GM21528 (cell line): ENCODE data around the gene GRAMD2B.
A peak's percentile ranks its signal among the peaks of the same experiment; 100 is the strongest.
"Not testable (repeated sequence)": the region's sequence is repeated elsewhere in the genome, so short reads cannot be mapped to it uniquely, and the experiment has no call there.

ENCODE experiments used
- ATAC-seq: cut with Tn5 transposase; IDR thresholded peaks from one replicate; pipeline ENCODE4 v1.9.1; 2021; ENCODE audit warnings: mild to moderate bottlenecking, moderate library complexity; ENCODE audit not compliant: unreplicated experiment, low FRiP score

The GRAMD2B gene

DNA sequence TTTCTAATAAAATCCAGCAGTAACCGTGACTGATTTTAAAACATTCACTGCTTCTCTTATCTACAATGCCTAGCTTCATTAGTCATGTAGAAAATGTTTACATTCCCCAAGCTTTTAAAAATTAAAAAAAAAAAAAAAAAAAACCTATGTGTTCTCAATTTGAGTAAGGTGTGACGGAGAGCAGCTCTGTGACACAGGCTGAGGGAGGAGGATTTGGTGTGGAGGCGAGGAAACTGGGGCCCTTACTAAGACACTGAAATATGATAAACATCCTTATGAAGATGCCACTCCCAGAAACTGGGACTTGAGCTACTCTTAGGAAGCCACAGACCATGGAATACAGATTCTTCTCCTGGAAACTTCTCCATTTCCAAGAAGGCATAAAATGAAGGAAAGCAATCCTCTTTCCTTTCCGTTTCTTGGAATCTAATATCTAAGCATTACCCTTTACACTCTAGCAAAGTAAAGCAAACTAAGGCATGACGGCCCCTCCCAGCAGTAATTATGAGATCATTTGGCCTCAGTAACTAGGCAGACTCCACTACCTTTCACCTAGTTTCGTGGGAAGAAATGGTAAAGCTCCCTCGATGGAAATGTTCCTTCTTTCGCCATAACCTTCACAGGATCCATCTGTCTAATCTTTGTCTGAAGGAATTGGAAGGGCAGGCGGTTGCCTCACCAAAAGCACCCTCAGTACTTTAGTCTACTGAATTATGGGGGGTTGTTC lies 23.5 kb downstream of the GRAMD2B start:
- no peak for ATAC-seq

DNA sequence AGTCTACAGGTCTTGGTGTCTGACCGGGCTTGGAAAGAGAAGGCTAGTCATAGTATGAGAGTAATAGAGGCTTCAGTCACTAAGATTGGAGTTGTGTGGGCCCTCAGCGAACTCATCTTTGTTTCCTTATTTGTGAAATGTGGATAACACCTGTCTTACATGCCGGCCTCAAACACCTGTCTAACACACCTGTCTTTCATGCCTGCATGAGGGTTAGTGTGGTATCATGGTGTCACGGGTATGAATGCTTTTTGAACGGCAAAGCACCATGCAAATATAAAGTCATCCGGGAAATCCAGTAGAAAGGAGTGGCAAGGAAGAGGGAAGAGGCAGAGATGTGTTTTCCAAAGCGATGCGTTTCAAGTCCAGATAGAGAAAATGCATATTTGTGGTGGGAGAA lies 25.5 kb downstream of the GRAMD2B start:
- no peak for ATAC-seq

DNA sequence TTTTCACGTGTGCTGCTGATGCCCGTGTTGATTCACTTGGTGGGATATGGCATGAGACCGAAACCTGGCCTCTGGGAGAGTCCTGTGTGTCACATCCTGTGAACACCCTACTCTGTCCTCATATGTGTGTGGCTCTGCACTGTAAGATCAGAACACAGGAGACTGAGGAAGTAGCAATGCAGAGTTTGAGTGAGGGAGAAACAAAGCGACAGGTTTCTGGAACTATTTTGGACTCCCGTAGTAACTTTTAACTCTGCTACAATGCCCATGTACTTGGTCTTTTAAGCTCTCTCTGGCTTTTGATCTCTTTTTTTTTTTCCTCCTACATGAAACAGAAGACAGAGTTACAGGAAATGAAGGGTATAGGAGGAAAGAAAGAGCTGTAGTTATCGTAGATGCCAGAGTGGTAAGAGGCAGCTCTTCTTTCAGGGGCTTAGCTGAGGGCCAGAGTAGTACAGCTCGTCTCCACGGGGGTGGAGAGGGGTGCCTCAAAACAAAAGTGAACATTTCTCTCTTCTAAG lies 26.6 kb downstream of the GRAMD2B start:
- ATAC-seq: peak; percentile 83

DNA sequence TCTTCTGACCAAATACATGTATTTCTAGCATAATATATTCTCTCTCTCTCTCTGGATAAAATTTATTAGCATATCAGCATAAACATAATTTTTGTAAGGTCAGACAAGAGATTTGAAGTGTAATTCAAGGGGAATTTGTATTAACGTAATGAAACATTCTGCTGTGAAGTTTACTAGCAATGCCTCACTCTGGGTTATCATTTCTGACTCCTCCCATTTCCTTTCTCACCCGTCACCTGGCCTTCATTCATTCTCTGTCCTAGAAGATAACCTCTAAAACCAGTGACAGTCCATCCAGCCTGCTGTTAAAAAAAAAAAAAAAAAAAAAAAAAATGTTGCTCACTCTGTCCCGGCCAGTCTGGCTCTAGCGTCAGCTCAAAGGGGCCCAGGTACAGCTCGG lies 27.1 kb downstream of the GRAMD2B start:
- peak; percentile 70 for ATAC-seq

DNA sequence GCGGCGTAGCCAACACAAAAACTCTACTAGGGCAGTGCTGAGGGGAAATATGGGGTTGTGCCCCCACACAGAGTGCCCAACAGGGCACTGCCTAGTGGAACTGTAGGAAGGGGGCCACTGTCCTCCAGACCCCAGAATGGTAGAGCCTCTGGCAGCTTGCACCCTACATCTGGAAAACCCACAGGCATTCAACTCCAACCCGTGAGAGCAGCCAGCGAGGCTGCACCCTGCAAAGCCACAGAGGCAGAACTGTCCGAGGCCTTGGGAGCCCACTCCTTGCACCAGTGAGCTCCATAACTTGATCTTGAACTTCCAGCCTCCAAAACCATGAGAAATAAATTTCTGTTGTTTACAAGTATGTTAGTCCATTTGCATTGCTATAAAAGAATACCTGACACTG lies 27.7 kb downstream of the GRAMD2B start:
- no peak for ATAC-seq

DNA sequence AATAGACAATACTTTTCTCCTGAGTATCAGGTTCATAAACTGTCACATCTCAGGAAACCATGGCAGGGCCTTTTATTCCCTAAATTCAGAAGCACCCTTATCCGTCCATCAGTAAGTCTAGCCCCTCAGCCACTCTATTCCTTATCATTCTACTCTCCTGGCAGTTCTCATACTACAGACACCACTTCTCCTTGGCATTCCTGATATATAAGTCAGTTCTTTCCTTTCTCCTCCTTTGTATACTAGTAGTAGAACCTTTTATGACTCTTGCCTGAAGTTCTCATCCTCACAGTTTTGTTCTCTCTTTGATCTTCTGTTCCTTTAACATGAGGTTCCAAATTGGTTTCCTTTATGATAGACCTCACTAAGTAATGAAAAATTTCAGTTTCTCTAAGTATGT lies 29.3 kb downstream of the GRAMD2B start:
- ATAC-seq: no peak

DNA sequence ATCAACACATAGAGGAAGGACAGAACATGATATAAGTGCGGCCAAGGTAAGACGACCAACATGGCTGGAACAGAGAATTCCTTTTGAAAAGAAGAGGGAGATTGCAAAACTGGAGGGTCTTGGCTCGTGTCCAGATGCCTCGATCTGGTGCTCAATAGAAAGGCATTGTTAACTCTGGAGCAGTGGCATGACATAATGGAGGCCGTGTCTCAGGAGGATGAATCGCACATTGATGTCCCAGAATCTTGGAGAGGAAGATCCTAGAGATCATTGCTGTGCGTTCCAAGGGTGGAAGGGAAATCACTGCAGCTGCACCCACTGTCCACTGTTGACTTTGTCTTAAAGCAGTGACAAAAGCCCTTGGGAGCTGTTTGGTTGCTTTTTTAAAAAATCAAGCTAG lies 30.9 kb downstream of the GRAMD2B start:
- ATAC-seq: no peak

DNA sequence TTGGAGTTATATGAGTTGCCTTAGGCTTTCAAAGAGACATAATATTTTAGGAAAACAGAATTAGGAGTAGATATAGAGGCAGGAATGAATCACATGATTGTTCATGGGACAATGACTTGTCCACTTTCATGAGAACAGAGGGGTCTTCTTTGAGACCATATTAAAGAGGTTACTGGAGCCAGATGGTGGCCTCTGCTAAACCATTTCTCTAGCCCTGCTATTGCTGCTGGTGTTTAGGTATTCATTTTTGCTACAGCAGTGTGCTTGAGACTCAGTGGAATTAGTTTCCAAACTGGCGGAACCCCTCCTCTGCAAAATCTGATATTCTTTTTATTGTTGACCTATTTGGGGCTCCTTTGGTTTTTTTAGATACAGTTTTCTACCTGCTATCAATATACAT lies 31.3 kb downstream of the GRAMD2B start:
- ATAC-seq: no peak

DNA sequence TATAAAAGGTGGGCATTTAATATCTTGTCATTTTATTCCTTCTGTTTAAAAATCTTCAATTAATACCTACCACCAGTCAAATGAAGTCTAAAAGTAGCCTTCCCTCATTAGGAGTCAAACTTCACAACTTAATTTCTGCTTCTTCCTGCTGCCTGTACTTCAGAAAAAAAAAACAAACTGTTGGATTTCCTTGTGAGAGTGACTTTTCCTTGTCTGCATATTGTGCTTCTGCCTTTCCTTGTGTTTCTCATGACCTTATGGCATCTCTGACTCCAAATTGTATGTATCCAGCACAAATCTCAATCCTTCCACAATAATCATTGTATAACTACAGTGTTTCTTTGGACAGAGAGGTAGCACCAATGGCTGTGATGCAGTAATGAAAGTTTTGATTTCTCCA lies 32.1 kb downstream of the GRAMD2B start:
- no peak for ATAC-seq

DNA sequence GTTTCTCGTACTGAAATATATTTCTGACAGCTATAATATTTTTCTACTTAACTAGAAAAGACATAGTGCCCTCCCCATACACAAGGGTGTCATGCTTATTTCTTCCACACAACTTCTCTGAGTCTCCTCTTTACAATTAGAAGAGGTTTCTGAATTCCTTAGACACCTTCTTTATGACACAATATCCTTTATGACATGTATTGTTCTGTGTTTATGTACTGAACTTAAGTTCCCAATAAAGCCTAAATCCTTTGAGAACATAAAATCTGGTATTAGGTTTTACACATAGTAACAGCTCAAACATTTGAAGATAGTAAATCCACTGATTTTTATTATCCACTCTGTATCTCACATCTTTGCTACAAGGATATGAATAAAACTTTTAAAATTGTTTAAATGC lies 32.5 kb downstream of the GRAMD2B start:
- no peak for ATAC-seq

DNA sequence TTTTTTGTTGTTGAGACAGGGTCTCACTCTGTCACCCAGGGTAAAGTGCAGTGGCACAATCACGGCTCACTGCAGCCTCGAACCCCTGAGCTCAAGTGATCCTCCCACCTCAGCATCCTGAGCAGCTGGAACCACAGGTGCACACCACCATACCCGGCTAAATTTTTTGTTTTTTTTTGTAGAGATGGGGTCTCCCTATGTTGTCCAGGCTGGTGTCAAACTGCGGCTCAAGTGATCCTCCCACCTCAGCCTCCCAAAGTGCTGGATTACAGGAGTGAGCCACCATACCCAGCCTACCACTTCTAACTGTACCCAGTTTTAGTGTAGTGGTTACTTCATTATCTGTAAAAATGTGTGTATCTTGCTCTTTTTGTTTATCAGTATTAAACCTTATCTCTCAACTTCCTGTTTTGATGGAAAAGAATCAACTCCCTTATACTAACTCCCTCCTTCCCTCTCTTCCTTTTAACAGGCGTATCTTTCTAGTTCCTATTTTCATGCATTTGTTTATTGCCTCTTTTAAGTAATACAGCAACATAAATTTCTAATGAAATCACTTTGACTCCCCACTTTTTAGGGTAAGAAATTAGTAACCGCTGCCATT lies 33.1 kb downstream of the GRAMD2B start:
- no peak for ATAC-seq

DNA sequence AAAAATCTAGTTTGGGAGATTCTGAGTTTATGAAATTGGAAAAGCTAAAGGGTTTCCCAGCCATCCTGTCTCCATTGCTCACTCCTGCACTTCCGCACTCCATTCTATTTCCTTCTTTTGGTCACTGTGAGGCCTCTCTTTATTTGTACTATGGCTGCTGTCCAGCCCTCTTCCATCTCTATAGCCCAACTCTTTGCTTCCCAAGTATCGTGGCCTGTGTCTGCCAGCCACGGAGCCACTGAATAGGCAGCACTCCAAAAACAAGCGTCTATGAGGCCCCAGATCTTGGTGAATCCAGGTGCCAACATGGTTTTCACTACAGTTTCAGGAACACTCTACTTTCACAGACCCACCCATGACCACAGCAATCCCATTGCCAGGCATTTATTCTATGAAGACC lies 37.2 kb downstream of the GRAMD2B start:
- no peak for ATAC-seq

DNA sequence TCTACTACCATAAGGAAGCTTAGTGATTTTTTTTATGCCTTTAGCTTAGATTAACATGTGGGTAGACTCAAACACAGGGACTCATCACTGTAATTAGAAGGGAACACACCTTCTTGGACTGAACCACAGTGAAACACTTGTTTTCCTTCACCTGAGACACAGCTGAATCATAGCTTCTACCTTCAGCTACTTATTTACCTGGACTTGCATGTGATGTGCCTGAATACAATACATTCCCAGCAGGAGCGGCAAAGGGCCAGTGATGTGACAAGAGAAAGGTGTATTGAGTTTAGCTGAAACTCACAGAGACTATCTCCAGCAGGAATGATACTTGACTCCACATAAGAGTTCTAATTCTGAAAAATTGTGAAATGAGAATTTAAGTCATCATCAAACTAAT lies 37.8 kb downstream of the GRAMD2B start:
- no peak for ATAC-seq

DNA sequence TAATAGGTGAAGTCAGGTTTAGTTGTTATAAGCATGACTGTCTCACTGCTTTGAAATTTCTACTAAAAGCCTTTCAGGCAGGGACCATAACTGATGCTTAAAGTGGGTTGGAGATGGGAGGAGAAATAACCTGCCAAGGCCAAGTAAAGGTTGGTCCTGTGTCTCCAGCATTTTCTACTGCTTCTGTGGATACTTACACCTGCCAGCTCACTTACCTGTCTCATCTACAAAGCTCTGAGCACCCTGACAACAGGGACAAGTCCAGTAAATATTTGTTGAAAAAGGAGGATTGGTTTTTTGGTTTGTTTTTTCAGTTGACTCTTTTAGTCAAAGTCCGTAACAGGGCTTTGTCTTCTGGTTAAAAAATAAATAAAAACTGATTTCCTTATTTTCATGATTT lies 38.6 kb downstream of the GRAMD2B start:
- peak; percentile 29 for ATAC-seq

DNA sequence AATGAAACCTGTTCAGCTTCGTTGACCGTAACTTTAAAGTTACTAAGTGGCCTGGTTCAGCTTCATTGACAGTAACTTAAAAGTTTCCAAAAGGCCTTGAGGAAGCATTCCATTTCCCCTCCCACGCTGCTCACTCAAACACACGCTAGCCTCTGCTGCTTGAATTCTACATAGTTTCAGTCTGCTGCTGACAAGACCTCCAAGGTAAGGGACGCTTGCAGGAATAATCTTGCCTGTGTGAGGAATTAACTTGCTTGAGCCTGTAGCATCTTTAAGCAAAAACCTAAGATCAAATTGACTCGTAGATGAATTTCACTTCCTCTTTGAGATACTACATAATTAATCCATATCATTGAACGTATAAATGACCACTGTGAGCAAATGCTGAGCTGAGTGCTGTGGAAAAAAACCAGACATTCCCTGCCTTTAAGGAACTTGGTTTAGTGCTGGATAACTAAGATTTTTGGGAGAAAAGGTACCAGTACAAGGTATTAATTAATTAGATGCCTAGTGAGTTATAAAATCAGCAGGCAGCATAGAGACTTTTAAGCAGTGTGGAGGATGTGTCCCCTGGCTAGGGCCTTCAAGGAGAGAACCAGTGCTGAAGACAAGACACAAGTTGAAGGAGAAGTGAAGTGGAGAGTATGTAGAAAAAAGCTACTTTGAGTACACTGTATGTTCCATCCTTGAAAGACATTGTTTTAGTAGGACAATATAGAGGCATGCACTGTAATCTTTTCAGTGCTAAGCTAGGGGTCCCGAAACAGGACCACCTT lies 39.2 kb downstream of the GRAMD2B start:
- ATAC-seq: peak; percentile 77

DNA sequence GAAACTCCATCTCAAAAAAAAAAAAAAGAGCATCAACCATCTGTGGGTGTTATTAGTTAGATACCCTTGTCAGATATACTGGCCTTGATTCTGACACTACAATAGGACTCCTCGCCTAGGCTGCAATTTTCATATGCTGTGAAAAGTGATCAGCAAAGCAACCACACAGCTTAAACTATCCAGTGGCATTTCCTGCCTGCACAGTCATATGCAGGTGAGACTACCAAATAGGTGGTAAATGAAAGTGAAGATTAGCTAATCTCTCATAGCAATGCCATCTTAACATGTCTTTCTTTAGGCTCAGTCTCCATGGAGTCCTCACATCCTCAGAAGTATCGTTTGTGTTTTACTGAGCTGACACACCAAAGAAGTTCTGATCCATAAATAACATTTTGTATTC lies 40.8 kb downstream of the GRAMD2B start:
- ATAC-seq: no peak

DNA sequence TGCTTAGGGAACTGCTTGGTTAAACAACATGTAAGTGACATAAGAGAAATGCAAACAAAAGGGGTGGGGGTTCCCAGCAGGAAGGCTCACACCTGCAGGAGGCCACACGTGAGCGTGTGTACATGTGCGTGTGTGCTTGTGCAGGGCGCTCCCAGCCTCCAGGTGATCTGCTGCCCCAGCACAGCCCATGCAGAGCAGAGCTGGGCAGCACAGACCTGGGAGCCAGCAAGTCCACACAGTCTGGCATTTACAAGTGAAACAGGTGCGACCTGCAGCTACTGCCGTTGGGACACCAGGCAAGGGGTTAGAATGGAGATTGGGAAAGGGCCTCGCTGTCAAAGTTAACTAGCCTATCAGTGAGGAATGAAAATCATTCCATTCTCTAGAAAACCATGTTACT lies 41.8 kb downstream of the GRAMD2B start:
- no peak for ATAC-seq

DNA sequence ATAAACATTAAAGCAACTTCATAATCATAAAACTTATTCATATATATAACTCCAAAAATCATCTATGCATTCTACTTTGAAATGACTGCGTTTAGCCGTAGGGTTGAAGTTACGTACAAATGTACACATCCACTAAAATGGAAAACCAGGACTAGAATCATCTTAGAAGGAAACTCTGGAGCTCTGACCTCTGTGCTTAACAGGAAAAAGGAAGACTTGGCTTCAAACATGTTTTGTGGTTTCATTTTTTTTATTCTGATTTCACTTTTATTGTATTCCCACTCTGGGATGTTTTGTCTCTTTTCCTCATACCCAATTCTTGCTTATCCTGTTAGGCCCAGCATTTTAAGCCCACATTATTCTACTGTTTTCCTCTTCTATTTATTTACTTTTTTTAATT lies 44.9 kb downstream of the GRAMD2B start:
- ATAC-seq: no peak

DNA sequence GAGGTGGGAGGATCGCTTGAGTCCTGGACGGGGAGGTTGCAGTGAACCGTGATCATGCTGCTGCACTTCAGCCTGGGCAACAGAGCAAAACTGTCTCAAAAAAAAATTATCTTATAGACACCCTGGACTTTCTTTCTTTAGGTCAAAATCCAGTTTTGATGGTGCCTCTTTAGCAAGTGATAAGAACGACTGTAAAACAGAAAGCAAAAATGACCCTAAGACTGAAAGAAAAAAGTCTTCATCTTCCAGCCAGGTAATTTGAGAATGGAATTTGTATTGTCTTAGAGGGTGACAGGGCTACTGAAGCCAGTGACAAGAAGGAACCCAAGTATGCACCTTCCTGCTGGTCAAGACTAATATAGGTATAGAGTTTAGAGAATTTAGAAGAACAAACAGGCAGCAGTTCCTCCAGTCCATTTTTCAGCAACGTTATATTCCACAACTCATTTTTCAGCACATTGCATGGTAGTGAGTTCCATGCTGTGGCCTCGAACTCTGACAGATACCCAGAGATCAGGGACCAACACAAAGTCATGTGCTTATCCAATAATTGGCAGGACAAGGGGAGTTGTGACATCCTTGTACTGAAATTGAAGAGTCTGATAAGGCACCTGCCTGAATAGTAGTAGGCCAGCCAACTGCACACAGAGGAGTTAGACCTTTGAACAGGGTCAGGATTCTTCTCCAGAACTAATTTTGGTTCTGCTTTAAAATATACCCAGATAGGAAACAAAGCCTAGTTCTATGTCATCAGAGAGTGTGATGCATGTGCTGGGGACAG lies 46.5 kb downstream of the GRAMD2B start:
- ATAC-seq: no peak

DNA sequence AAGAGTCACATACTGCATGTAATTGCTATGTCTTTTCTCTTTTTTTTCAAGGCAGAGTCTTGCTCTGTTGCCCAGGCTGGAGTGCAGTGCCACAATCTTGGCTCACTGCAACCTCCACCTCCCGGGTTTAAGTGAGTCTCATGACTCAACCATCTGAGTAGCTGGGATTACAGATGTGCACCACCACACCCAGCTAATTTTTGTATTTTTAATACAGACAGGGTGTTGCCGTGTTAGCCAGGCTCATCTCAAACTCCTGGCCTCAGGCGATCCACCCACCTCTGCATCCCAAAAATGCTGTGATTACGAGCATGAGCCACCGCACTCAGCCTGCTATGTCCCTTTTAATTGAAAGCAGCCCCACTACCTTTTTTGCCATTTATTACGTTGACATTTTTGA lies 47.3 kb downstream of the GRAMD2B start:
- ATAC-seq: not testable (repeated sequence)

DNA sequence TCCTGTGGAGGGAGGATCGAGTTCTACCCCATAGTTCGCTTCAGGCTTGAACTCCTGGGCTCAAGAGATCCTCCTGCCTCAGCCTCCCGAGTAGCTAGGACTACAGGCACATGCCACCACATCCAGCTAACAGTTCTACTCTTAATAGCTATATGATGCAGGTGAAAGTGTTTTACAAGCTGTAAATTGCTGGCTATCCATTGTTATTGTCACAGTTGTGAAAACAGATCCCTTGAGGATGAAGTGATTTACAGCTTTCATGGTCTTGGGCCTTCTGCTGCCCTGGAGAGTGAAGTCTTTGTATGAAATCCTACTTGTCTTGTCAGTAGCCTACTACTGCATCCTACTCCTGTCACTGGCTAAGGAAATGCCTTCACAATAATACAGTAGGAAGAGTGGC lies 48.0 kb downstream of the GRAMD2B start:
- ATAC-seq: no peak
